Activated CD4-positive, alpha-beta T cell treated with anti-CD3 and anti-CD28 coated beads for 48 hours (primary cell): ENCODE results near the gene HDAC4.

Experiments used
- DNase-seq: peaks from one replicate; pipeline ENCODE4 v3.0.0-alpha.2; 2020

HDAC4 gene

GRCh38 chr2:239247401-239248245, 153.2 kb downstream of the HDAC4 start:
- peak; percentile 60 for DNase-seq

- no peak for DNase-seq
Measured at GRCh38 chr2:239246723-239247122, 154.1 kb downstream of the HDAC4 start.

GRCh38 chr2:239245872-239246721, 154.7 kb downstream of the HDAC4 start:
- no peak for DNase-seq

- no peak for DNase-seq
Measured at GRCh38 chr2:239245107-239245506, 155.7 kb downstream of the HDAC4 start.

GRCh38 chr2:239244625-239245024, 156.2 kb downstream of the HDAC4 start:
- DNase-seq = no peak

- no peak for DNase-seq
Measured at GRCh38 chr2:239241431-239241960, 159.3 kb downstream of the HDAC4 start.

GRCh38 chr2:239240414-239240881, 160.4 kb downstream of the HDAC4 start:
- DNase-seq = no peak

- DNase-seq = no peak
Measured at GRCh38 chr2:239239607-239240413, 161.0 kb downstream of the HDAC4 start.

- DNase-seq = no peak
Measured at GRCh38 chr2:239238839-239239606, 161.8 kb downstream of the HDAC4 start.

- DNase-seq = no peak
Measured at GRCh38 chr2:239238381-239238780, 162.4 kb downstream of the HDAC4 start.

GRCh38 chr2:239236808-239237205, 164.0 kb downstream of the HDAC4 start:
- no peak for DNase-seq

- DNase-seq = no peak
Measured at GRCh38 chr2:239236043-239236807, 164.6 kb downstream of the HDAC4 start.

- no peak for DNase-seq
Measured at GRCh38 chr2:239235311-239235710, 165.5 kb downstream of the HDAC4 start.

- no peak for DNase-seq
Measured at GRCh38 chr2:239234191-239235175, 166.3 kb downstream of the HDAC4 start.

GRCh38 chr2:239233576-239233975, 167.2 kb downstream of the HDAC4 start:
- no peak for DNase-seq

GRCh38 chr2:239232195-239232578, 168.6 kb downstream of the HDAC4 start:
- DNase-seq = no peak

GRCh38 chr2:239231231-239232194, 169.3 kb downstream of the HDAC4 start:
- DNase-seq = no peak

GRCh38 chr2:239230318-239231052, 170.3 kb downstream of the HDAC4 start:
- DNase-seq = no peak
